ENCODE measurements around the gene NCR1.

DNA sequence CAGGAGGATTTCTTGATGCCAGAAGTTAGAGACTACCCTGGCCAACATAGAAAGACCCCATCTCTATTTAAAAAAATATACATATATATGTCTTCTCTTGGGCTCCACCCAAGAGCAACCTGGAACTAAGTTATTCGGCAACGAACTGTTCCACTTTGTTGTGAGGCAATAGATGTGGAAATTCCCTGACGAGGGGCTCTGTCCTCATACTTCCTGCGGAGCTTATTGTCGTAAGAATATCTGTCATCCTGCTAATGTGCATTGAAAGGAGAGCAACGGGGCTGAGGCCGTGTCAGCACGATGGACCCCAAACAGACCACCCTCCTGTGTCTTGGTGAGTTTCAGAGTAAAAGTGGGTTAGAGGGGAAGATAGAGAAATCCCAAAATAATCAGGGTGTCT lies 32.0 kb upstream of the NCR1 start, which contains the start of gene FCAR:
- no peak for TF ChIP-seq POLR2A (IDR thresholded peaks at IDR 0.05)
- TF ChIP-seq, protein P1, sequence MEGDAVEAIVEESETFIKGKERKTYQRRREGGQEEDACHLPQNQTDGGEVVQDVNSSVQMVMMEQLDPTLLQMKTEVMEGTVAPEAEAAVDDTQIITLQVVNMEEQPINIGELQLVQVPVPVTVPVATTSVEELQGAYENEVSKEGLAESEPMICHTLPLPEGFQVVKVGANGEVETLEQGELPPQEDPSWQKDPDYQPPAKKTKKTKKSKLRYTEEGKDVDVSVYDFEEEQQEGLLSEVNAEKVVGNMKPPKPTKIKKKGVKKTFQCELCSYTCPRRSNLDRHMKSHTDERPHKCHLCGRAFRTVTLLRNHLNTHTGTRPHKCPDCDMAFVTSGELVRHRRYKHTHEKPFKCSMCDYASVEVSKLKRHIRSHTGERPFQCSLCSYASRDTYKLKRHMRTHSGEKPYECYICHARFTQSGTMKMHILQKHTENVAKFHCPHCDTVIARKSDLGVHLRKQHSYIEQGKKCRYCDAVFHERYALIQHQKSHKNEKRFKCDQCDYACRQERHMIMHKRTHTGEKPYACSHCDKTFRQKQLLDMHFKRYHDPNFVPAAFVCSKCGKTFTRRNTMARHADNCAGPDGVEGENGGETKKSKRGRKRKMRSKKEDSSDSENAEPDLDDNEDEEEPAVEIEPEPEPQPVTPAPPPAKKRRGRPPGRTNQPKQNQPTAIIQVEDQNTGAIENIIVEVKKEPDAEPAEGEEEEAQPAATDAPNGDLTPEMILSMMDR (IDR thresholded peaks at IDR 0.05) = no peak

All from right lobe of liver (tissue), 4 donors.